ENCODE measurements around the gene CXCR5. TPM values are rescaled to one million over a fixed set of nuclear protein-coding genes. Genes with fewer than 3 reads are reported as not detected.

CXCR5 gene
- total RNA-seq, 1 experiment from 2014 or later: not detected

GRCh38 chr11:118881228-118881627, 2.5 kb upstream of the CXCR5 start:
- H3K27ac Mint-ChIP-seq (ENCODE audit: low read depth, unreplicated experiment): no peak overlapping the region
- BruUV-seq (replicated peaks): no TSS peak
- intact Hi-C loops (cut with micrococcal nuclease): no loop called here
- no peak for TF ChIP-seq CTCF (IDR thresholded peaks at IDR 0.05; ENCODE audit: unreplicated experiment)
- H3K27me3 Mint-ChIP-seq (ENCODE audit: insufficient read depth, unreplicated experiment): peaks cover 11% of the 10 kb centered on the region
- DNase-seq (ENCODE audit: unreplicated experiment): no peak
- H3K36me3 Mint-ChIP-seq (ENCODE audit: insufficient read depth, unreplicated experiment): no peaks in the 10 kb centered on the region
- H3K4me1 Mint-ChIP-seq (ENCODE audit: insufficient read depth, unreplicated experiment): no peaks in the 10 kb centered on the region
- CTCF ChIA-PET: no interaction called here
- no peaks in the 10 kb centered on the region for H3K9me3 Mint-ChIP-seq (ENCODE audit: unreplicated experiment)
- POLR2A ChIA-PET: no interaction called here
- H3K4me3 Mint-ChIP-seq (ENCODE audit: unreplicated experiment): no peak overlapping the region

GRCh38 chr11:118882491-118882890, 1.2 kb upstream of the CXCR5 start:
- no peak for DNase-seq (ENCODE audit: unreplicated experiment)
- no TSS peak for BruUV-seq (replicated peaks)
- ChIA-PET POLR2A (interaction anchor here (0.9 to 1.5 kb wide), 2 partner anchors 12 to 13 kb away, joined by 3 to 4 read pairs; no protein-coding TSS in a partner anchor), CTCF (interaction anchor here (0.7 to 1.0 kb wide), 2 partner anchors 16 to 46 kb away, joined by 3 read pairs; no protein-coding TSS in a partner anchor)
- Mint-ChIP-seq H3K4me1 (ENCODE audit: insufficient read depth, unreplicated experiment) (peaks cover 1% of the 10 kb centered on the region), H3K9me3 (ENCODE audit: unreplicated experiment) (no peaks in the 10 kb centered on the region), H3K4me3 (ENCODE audit: unreplicated experiment) (no peak overlapping the region), H3K27me3 (ENCODE audit: insufficient read depth, unreplicated experiment) (peaks cover 11% of the 10 kb centered on the region), H3K36me3 (ENCODE audit: insufficient read depth, unreplicated experiment) (no peaks in the 10 kb centered on the region), H3K27ac (ENCODE audit: low read depth, unreplicated experiment) (no peak overlapping the region)
- intact Hi-C loops (cut with micrococcal nuclease): no loop called here
- TF ChIP-seq CTCF (IDR thresholded peaks at IDR 0.05; ENCODE audit: unreplicated experiment): no peak

- H3K4me3 Mint-ChIP-seq (ENCODE audit: unreplicated experiment): no peak overlapping the region
- ChIA-PET CTCF (interaction anchor here (0.7 to 1.0 kb wide), 2 partner anchors 16 to 45 kb away, joined by 3 read pairs; no protein-coding TSS in a partner anchor), POLR2A (interaction anchor here (0.9 to 1.5 kb wide), 2 partner anchors 12 kb away, joined by 3 to 4 read pairs; no protein-coding TSS in a partner anchor)
- H3K4me1 Mint-ChIP-seq (ENCODE audit: insufficient read depth, unreplicated experiment): peaks cover 6% of the 10 kb centered on the region
- BruUV-seq (replicated peaks): no TSS peak
- H3K9me3 Mint-ChIP-seq (ENCODE audit: unreplicated experiment): no peaks in the 10 kb centered on the region
- no peak for DNase-seq (ENCODE audit: unreplicated experiment)
- no peak overlapping the region for H3K27ac Mint-ChIP-seq (ENCODE audit: low read depth, unreplicated experiment)
- TF ChIP-seq CTCF (IDR thresholded peaks at IDR 0.05; ENCODE audit: unreplicated experiment): no peak
- intact Hi-C loops (cut with micrococcal nuclease): no loop called here
- H3K36me3 Mint-ChIP-seq (ENCODE audit: insufficient read depth, unreplicated experiment): no peaks in the 10 kb centered on the region
- H3K27me3 Mint-ChIP-seq (ENCODE audit: insufficient read depth, unreplicated experiment): peaks cover 11% of the 10 kb centered on the region
Observed at GRCh38 chr11:118883004-118883367, 706 bp upstream of the CXCR5 start.

GRCh38 chr11:118884875-118885274, 1.2 kb downstream of the CXCR5 start:
- Mint-ChIP-seq H3K27me3 (ENCODE audit: insufficient read depth, unreplicated experiment) (peaks cover 11% of the 10 kb centered on the region), H3K27ac (ENCODE audit: low read depth, unreplicated experiment) (no peak overlapping the region), H3K9me3 (ENCODE audit: unreplicated experiment) (no peaks in the 10 kb centered on the region), H3K4me1 (ENCODE audit: insufficient read depth, unreplicated experiment) (peaks cover 23% of the 10 kb centered on the region), H3K36me3 (ENCODE audit: insufficient read depth, unreplicated experiment) (no peaks in the 10 kb centered on the region), H3K4me3 (ENCODE audit: unreplicated experiment) (no peak overlapping the region)
- BruUV-seq (replicated peaks): no TSS peak
- intact Hi-C loops (cut with micrococcal nuclease): no loop called here
- DNase-seq (ENCODE audit: unreplicated experiment): no peak
- TF ChIP-seq CTCF (IDR thresholded peaks at IDR 0.05; ENCODE audit: unreplicated experiment): no peak
- CTCF ChIA-PET: interaction anchor here (1.0 to 1.3 kb wide), 2 partner anchors 43 to 195 kb away, joined by 3 to 7 read pairs; no protein-coding TSS in a partner anchor
- POLR2A ChIA-PET: interaction anchor here (1.0 kb wide), 1 partner anchor 96 kb away, joined by 3 read pairs; no protein-coding TSS in a partner anchor

All from MCF 10A (cell line).